Measurements from ENCODE around the gene SFTPA2.
"Not testable (repeated sequence)": the region's sequence is repeated elsewhere in the genome, so short reads cannot be mapped to it uniquely, and the experiment has no call there.

SFTPA2 gene

GRCh38 chr10:79511891-79512583 is 48.2 kb downstream of the SFTPA2 start, which contains the start of gene EIF5AL1:
Gene EIF5AL1 (plus strand): TSS chr10:79512533. CDS start chr10:79512650, 117 bp downstream.
- DNase-seq (ENCODE audit: low read depth, low spot score): not testable (repeated sequence)

- not testable (repeated sequence) for DNase-seq (ENCODE audit: low read depth, low spot score)
Observed at GRCh38 chr10:79509934-79510508, 50.2 kb downstream of the SFTPA2 start.

- not testable (repeated sequence) for DNase-seq (ENCODE audit: low read depth, low spot score)
Observed at GRCh38 chr10:79509306-79509933, 50.8 kb downstream of the SFTPA2 start.

- not testable (repeated sequence) for DNase-seq (ENCODE audit: low read depth, low spot score)
Observed at GRCh38 chr10:79508245-79508644, 52.0 kb downstream of the SFTPA2 start.

GRCh38 chr10:79507440-79508167 is 52.6 kb downstream of the SFTPA2 start:
- no peak for DNase-seq (ENCODE audit: low read depth, low spot score)
